ENCODE measurements around the gene MARK4.
"Not testable (repeated sequence)": the region's sequence is repeated elsewhere in the genome, so short reads cannot be mapped to it uniquely, and the experiment has no call there.

The MARK4 gene

GRCh38 chr19:45307361-45307760 lies 56.3 kb downstream of the MARK4 start:
- no peak for DNase-seq

- DNase-seq = not testable (repeated sequence)
Observed at GRCh38 chr19:45309322-45309721, 58.3 kb downstream of the MARK4 start.

- no peak for DNase-seq
Observed at GRCh38 chr19:45311621-45312020, 60.5 kb downstream of the MARK4 start.

GRCh38 chr19:45312285-45312684 lies 61.2 kb downstream of the MARK4 start:
- DNase-seq = not testable (repeated sequence)

- DNase-seq = no peak
Observed at GRCh38 chr19:45314708-45315245, 63.7 kb downstream of the MARK4 start.

GRCh38 chr19:45315304-45315703 lies 64.2 kb downstream of the MARK4 start:
- DNase-seq = no peak

GRCh38 chr19:45320997-45321775 lies 70.1 kb downstream of the MARK4 start:
- DNase-seq = no peak

- no peak for DNase-seq
Observed at GRCh38 chr19:45321848-45322247, 70.8 kb downstream of the MARK4 start.

GRCh38 chr19:45322311-45322710 lies 71.2 kb downstream of the MARK4 start:
- DNase-seq = no peak

- DNase-seq = no peak
Observed at GRCh38 chr19:45322744-45323281, 71.7 kb downstream of the MARK4 start, which contains the start of gene CKM. Gene CKM (minus strand): TSS chr19:45322875. CDS start chr19:45319713, 3,162 bp downstream.

- DNase-seq = no peak
Observed at GRCh38 chr19:45323671-45324081, 72.6 kb downstream of the MARK4 start.

GRCh38 chr19:45324349-45324907 lies 73.4 kb downstream of the MARK4 start:
- no peak for DNase-seq

- no peak for DNase-seq
Observed at GRCh38 chr19:45327404-45328143, 76.5 kb downstream of the MARK4 start.

- no peak for DNase-seq
Observed at GRCh38 chr19:45331411-45331810, 80.3 kb downstream of the MARK4 start.

- DNase-seq = no peak
Observed at GRCh38 chr19:45333609-45334303, 82.7 kb downstream of the MARK4 start.

GRCh38 chr19:45334881-45335280 lies 83.8 kb downstream of the MARK4 start:
- DNase-seq = not testable (repeated sequence)

- no peak for DNase-seq
Observed at GRCh38 chr19:45336696-45337251, 85.7 kb downstream of the MARK4 start.

- DNase-seq = no peak
Observed at GRCh38 chr19:45339629-45340028, 88.6 kb downstream of the MARK4 start.

- peak; percentile 12 for DNase-seq
Observed at GRCh38 chr19:45340232-45340898, 89.3 kb downstream of the MARK4 start, which contains the start of gene KLC3. Gene KLC3 (plus strand): TSS chr19:45340750. CDS start chr19:45345542, 4,792 bp downstream.

- DNase-seq = no peak
Observed at GRCh38 chr19:45340899-45341453, 89.9 kb downstream of the MARK4 start.

GRCh38 chr19:45342911-45343310 lies 91.8 kb downstream of the MARK4 start:
- DNase-seq = no peak

Data from activated CD4-positive, alpha-beta T cell treated with anti-CD3 and anti-CD28 coated beads, Interleukin-2, amount 50 U/mL, for 16 hours (primary cell).